DND-41 (cell line): Measurements from ENCODE around the gene KRTAP10-12.

ENCODE experiments used
- EZH2 ChIP-seq: IDR thresholded peaks from 3 replicates; pipeline ENCODE4 v1.6.1; 2012; ENCODE audit warnings: borderline replicate concordance, low read depth, mild to moderate bottlenecking, moderate library complexity, low read length, inconsistent platforms; ENCODE audit not compliant: severe bottlenecking
- TF ChIP-seq, protein P1 (sequence below): IDR thresholded peaks from 2 replicates; pipeline ENCODE4 v1.5.1; 2012; ENCODE audit warnings: borderline replicate concordance, low read length, moderate library complexity, mild to moderate bottlenecking; ENCODE audit not compliant: poor library complexity, severe bottlenecking; ENCODE audit errors: extremely low read depth

DNA sequence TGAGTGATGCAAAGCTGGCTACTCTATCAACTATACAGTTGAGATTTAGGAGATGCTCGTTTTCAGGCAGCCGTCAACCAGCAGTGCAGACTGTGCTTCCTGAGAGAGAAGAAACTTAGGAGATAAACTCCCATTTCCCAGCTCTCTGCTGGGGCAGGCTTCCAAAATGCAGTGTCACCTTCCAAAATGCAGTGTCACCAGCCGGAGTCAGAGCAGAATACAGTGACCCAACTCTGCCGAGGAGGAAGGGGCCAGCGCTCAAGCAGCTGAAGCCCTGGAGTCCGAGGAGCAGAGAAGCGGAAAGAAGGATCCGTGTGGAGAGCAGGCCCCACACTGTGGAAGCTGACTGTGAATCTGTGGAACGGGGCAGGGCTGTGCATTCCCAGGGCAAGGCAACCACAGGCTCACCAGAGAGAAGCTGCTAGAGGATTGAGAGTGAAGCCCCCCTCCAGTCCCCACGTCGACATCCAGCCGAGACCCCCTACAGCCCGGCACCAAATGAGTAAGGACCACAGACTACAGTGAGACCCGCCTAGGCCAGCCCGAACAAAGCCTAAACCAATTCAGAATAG is 14.3 kb upstream of the KRTAP10-12 start:
- TF ChIP-seq, protein P1, sequence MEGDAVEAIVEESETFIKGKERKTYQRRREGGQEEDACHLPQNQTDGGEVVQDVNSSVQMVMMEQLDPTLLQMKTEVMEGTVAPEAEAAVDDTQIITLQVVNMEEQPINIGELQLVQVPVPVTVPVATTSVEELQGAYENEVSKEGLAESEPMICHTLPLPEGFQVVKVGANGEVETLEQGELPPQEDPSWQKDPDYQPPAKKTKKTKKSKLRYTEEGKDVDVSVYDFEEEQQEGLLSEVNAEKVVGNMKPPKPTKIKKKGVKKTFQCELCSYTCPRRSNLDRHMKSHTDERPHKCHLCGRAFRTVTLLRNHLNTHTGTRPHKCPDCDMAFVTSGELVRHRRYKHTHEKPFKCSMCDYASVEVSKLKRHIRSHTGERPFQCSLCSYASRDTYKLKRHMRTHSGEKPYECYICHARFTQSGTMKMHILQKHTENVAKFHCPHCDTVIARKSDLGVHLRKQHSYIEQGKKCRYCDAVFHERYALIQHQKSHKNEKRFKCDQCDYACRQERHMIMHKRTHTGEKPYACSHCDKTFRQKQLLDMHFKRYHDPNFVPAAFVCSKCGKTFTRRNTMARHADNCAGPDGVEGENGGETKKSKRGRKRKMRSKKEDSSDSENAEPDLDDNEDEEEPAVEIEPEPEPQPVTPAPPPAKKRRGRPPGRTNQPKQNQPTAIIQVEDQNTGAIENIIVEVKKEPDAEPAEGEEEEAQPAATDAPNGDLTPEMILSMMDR, result no peak
- TF ChIP-seq EZH2, result no peak
